Prostate gland (tissue), 2 donors: Measurements from ENCODE around the gene SHQ1.

Source experiments
- POLR2A ChIP-seq: fragments of 450-650 bp; IDR thresholded peaks from one replicate; pipeline ENCODE4 v1.6.1; 2016; ENCODE audit warnings: antibody characterized with exemption, mild to moderate bottlenecking
- POLR2AphosphoS5 ChIP-seq: sonication (generic); formaldehyde crosslinking; IDR thresholded peaks from one replicate; pipeline ENCODE4 v1.6.1; 2017; ENCODE audit warnings: antibody characterized with exemption
- TF ChIP-seq, protein P1 (sequence below), 4 experiments: fragments of 200-600 bp in 2 of 4; fragments of 450-650 bp in 2 of 4; sonication (generic) in 2 of 4; IDR thresholded peaks; 1 replicate in 3 of 4; 2 replicates in 1 of 4; pipeline ENCODE4 v1.5.1; 2016 to 2019; ENCODE audit warnings: antibody characterized with exemption in 4 of 4, mild to moderate bottlenecking in 2 of 4, moderate library complexity in 2 of 4

GRCh38 chr3:72699631-72700030 lies 148.6 kb downstream of the SHQ1 start:
- TF ChIP-seq, protein P1, sequence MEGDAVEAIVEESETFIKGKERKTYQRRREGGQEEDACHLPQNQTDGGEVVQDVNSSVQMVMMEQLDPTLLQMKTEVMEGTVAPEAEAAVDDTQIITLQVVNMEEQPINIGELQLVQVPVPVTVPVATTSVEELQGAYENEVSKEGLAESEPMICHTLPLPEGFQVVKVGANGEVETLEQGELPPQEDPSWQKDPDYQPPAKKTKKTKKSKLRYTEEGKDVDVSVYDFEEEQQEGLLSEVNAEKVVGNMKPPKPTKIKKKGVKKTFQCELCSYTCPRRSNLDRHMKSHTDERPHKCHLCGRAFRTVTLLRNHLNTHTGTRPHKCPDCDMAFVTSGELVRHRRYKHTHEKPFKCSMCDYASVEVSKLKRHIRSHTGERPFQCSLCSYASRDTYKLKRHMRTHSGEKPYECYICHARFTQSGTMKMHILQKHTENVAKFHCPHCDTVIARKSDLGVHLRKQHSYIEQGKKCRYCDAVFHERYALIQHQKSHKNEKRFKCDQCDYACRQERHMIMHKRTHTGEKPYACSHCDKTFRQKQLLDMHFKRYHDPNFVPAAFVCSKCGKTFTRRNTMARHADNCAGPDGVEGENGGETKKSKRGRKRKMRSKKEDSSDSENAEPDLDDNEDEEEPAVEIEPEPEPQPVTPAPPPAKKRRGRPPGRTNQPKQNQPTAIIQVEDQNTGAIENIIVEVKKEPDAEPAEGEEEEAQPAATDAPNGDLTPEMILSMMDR (IDR thresholded peaks at IDR 0.05) = no peak
- TF ChIP-seq POLR2A (no peak), POLR2AphosphoS5 (no peak)
